GM21526 (cell line): Measurements from ENCODE around the gene MYPOP.
A peak's percentile ranks its signal among the peaks of the same experiment; 100 is the strongest.
"Not testable (repeated sequence)": the region's sequence is repeated elsewhere in the genome, so short reads cannot be mapped to it uniquely, and the experiment has no call there.

Experiments
- ATAC-seq: cut with Tn5 transposase; IDR thresholded peaks from one replicate; pipeline ENCODE4 v1.9.1; 2021; ENCODE audit warnings: moderate library complexity; ENCODE audit not compliant: unreplicated experiment, low FRiP score

The MYPOP gene

DNA sequence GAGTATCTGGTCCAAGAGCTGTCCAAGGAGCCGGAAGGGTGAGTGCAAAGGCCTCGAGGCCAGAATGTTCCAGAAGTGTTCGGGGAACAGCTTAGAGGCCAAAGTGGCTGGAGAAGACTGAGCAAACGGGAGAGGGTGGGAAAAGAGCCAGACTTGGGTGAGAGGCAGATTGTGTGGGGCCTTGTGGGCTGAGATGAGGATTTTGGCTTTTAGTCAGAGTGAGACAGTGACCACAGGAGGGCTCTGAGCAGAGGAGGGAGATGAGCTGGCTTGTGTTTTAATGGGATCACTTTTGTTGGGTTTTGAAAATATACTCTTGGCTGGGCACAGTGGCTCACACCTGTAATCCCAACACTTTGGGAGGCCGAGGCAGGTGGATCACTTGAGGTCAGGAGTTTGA, 6.5 kb upstream of the MYPOP start:
- no peak for ATAC-seq

DNA sequence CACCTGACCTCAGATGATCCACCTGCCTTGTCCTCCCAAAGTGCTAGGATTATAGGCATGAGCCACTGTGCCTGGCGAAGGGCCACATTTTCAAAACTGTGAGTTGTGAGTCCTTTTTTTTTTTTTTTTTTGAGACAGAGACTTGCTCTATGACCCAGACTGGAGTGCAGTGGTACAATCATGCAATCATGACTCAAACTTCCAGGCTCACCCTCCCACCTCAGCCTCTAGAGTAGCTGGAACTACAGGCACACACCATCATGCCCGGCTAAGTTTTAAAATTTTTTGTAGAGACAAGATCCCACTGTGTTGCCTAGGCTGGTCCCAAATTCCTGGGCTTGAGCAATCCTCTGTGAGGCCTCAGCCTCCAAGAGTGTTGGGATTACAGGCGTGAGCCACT, 3.8 kb upstream of the MYPOP start:
- no peak for ATAC-seq

DNA sequence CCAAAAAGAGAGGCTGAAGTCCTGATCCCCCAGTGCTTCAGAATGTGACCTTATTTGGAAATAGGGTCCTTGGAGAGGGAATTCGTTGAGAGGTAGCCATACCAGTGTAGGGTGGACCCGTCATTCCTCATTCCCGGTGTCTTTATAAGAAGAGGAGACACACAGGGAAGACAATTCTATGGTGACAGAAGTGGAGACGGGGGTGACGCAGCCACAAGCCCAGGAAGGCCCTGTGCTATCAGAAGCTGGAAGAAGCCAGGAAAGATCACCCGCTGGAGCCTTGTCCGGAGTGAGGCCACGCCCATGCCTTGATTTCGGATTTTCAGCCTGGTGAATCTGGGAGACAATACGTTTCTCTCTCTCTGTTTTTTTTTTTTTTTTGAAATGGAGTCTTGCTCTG, 2.6 kb upstream of the MYPOP start:
- no peak for ATAC-seq

DNA sequence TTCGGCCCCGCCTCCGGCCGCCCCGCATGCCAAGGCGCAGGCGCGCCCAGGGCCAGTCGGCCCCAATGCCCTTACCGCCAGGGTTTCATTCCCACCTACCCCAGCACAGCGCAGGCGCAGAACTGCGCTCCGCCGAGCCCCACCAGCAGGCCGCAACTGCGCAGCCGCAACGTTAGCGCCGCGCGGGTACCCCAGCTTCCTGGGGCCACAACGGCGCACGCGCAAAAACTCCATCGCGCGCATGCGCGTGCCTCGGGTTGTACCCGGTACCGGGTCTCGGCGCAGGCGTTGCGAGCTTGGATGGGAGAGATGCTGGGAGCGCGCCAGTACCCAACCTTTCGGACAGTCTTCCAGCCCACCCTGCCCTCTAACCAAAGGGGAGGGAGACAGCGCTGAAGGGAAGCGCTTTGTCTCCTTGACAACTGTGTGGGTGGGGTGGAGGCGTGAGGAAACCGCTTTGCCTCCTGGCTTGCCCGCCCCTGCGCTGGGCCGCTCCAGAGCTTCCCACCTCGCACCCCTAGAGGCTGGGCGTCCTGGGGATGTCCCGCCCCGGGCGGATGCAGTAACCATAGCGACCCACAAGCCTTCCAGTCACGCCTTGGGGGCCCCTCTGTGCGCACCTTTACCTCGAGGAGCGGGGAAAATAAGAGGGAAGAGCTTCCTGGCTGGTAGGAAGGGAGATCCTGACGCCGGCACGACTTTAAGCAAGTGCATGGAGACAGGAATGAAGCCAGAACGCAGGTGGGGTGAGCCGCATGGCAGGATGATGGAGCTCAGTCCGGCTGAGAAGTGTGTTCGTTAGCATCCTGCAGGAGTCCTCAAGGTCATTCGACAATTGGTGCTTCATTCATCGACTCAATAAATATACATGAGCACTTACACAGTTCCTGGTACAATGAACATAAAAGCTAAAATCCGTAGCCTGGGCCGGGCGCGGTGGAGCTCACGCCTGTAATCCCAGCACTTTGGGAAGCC, 525 bp upstream of the MYPOP start:
- ATAC-seq = peak; percentile 89

- ATAC-seq = no peak
Measured at GRCh38 chr19:45901432-45901911, 941 bp downstream of the MYPOP start.

DNA sequence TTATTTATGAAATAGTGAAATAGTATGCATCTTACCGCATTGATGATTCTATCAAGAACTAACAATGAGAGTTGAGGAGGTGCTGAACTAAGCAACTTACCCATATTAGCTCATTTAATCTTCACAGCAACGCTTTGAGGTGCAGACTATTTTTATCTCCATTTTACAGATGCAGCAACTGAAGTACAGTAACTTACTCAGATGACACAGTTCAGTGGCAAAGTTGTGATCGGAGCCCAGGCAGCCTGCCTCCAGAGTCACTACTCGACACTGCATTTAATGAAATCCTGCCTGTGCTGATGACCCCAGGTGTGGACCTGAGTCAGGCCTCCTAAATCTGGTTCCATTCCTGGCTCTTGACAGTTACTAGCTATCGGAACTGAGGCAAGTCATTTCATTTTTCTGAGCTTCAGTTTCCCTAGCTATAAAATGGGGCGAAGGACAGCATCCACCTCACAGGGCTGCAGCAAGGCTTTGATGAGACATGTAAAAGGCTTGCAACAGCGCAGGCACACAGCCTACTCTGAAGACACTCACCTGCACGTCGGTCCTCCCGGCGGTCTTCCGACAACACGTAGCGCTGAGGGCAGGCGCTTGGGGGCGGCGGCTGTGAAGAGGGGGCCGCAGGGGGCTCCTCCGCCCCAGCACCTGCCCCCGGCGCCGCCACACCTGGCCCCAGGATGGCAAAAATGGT, 1.5 kb downstream of the MYPOP start:
- ATAC-seq = no peak

DNA sequence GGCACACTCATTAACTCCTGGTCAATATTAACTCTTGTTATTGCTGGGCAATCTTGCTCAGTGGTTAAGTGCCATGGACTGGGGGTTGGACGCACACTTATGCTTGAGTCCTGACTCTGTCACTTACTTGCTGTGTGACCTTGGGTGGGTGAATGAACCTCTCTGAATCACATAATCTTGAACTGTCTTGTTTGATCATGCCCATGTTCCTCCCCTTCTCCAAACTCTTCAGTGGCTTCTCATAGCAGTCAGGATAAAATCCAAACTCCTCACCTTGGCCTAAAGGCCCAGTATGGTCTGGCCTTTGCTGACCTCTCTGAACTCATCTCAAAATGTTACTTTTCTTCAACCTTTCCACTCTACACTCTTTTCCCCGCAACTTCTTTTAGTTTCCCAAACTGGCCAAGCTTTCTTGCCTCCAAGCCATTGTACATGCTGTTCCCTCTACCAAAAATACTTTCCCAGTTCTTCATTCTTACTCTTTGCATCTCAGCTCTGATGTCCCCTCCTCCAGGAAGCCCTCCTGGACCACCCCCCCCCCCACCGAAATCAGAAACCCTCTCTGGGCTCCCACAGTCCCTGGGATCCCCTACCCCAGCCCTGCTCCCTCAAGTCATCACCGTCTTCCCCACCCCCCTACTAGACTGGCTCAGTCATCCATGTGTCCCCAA, 2.4 kb downstream of the MYPOP start:
- ATAC-seq = no peak

GRCh38 chr19:45899253-45899652, 3.2 kb downstream of the MYPOP start:
- no peak for ATAC-seq

DNA sequence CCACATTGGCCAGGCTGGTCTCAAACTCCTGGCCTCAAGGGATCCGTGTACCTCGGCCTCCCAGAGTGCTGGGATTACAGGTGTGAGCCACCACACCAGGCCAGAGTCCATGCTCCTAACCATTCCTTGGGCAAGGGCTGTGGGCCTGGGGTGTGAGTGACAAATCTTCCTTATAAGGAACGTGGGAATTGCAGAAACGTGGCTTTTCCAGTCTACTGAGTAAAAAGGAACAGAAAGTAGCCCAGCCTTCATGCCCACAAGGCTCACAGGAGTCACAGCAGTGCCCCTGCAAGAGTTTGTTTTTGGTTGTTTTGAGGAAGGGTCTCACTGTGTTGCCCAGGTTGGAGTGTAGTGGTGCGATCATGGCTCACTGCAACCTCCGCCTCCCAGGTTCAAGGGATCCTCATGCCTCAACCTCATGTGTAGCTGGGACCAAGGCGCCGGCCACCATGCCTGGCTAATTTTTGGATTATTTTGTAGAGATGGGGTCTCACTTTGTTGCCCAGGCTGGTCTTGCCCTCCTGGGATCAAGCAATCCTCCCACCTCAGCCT, 5.1 kb downstream of the MYPOP start:
- no peak for ATAC-seq

GRCh38 chr19:45895983-45896599, 6.3 kb downstream of the MYPOP start:
- ATAC-seq = not testable (repeated sequence)

DNA sequence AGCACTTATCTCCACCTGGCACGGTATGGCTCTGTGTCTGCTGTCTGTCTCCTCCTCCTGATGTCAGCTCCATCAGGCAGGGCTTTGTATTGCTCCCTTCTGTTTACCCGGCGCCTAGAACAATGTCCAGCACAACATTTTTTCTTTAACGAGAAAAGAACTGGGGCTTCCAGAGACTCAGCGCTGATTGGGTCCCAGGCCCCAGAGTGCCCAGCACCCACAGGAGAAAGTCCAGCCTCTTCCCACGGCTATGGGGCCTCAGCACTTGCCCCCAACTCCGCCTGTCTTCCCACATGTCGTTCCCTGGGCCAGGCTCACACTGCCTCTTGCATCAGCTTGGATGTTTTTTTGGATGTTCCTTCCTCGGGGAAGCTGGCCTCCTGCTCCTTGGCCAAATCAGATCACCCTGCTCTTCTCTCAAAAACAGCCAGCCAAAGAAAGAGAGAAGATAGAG, 6.9 kb downstream of the MYPOP start:
- no peak for ATAC-seq

DNA sequence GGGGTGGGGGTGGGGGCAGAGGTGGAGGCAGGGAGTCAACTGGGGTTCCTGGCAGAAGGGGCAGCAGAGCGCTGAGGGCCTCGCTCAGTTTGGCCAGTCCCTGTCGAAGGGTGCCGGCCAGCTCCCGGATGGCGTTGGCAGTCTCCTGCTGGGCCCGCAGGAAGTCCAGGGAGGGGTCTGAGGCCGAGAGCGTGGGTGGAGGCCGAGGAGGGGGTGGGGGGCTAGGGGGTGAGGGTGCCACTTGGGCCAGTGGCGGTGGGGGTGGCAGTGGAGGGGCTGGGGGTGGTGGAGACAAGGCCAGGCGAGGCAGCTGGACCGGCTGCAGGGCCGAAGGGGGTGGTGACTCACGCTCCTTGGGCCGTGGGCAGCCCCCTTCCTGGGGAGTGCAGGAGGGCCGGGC, 11.5 kb downstream of the MYPOP start:
- no peak for ATAC-seq

DNA sequence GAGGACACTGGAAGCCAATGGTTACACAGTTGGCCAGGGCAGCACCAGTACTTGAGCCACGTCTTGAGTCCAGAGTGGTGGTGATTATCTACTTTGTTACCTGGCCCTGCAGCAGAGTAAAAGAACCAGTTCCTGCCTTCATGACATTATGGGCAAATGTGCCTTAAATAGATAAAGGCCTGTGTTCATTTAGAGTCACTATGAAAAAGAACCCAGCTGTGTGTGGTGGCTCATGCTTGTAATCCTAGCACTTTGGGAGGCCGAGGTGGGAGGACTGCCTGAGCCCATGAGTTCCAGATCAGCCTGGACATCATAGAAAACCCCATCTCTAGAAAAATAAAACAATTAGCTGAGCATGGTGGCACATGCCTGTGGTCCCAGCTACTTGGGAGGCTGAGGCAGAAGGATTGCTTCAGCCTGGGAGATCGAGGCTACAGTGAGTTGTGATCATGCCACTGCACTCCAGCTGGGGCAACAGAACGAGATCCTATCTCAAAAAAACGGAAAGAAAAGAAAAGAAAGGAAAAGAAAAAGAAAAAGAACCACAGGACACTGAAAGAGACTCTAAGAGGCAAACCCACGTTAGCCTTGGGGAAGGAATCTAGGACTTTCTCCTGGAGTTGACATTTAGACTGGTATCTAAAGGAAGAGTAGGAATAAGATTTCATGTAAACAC, 13.1 kb downstream of the MYPOP start:
- no peak for ATAC-seq

- no peak for ATAC-seq
Measured at GRCh38 chr19:45887200-45887710, 15.2 kb downstream of the MYPOP start.

DNA sequence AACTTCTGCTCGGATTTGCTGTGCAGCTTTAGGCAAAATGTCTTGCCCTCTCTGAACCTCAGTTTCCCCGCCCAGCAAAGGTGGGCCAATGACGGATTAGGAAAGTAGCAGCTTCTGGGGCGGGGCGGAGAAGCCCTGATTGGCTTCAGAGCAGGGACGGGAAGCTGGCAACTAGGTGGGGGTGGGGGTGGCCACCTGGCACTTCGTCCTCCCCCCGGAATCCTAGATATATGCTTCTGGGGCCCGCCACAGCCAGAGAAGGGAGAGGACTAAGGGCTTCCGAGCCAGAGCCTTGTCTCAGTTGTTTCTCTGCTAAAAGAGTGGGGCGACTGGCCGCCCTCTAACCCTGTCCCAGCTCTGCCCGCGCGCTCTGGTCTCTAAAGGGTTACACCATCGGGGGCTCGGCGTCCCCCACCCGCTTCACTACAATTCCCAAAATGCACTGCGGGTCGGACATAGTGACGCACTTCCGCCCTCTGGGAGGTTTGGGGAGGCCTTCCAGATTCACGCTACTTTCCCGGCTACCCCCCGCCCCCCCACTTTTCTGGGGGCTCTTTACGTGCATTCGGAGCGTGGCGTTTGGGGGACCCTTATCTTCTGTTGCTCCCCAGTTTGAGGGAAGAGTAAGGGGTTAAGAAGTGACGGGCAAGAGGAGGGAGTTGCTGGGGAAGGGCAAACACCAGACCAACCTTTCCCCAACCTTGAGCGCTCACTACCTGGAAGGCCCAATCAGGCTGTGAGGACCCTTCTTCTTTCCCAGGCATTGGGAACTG, 15.8 kb downstream of the MYPOP start:
- peak; percentile 46 for ATAC-seq

- peak; percentile 45 for ATAC-seq
Measured at GRCh38 chr19:45885556-45886426, 16.6 kb downstream of the MYPOP start, which contains the start of gene IRF2BP1. IRF2BP1 (minus strand) TSS chr19:45886141; CDS start chr19:45885774, 367 bp downstream.

- ATAC-seq = no peak
Measured at GRCh38 chr19:45884682-45885555, 17.5 kb downstream of the MYPOP start.
